HUES6 (cell line): ENCODE results near the gene TRDN.

Experiments
- H3K27ac ChIP-seq: 2 replicates; pipeline ENCODE4 v1.7.0; 2013; ENCODE audit warnings: low read depth, mild to moderate bottlenecking, low read length, inconsistent platforms
- H3K27me3 ChIP-seq: 2 replicates; pipeline ENCODE4 v1.6.1; 2013; ENCODE audit warnings: low read length; ENCODE audit not compliant: control insufficient read depth, insufficient read depth
- H3K36me3 ChIP-seq: 2 replicates; pipeline ENCODE4 v1.6.1; 2013; ENCODE audit warnings: low read length; ENCODE audit not compliant: control insufficient read depth, insufficient read depth
- H3K4me1 ChIP-seq: 2 replicates; pipeline ENCODE4 v1.6.1; 2013; ENCODE audit warnings: low read length; ENCODE audit not compliant: control insufficient read depth, insufficient read depth
- H3K4me3 ChIP-seq: 2 replicates; pipeline ENCODE4 v1.5.1; 2013; ENCODE audit warnings: low read depth, low read length
- H3K9ac ChIP-seq: one replicate; pipeline ENCODE4 v1.6.1; 2013; ENCODE audit warnings: mild to moderate bottlenecking, low read length
- H3K9me3 ChIP-seq: 2 replicates; pipeline ENCODE4 v1.6.1; 2013; ENCODE audit warnings: low read depth, low read length; ENCODE audit not compliant: control insufficient read depth, insufficient read depth

Gene TRDN

GRCh38 chr6:123417535-123417934 is 219.2 kb downstream of the TRDN start:
- Histone ChIP-seq H3K9ac (no peak overlapping the region), H3K4me3 (no peak overlapping the region)

GRCh38 chr6:123415844-123416468 is 220.8 kb downstream of the TRDN start:
- peaks cover 13% of the 10 kb centered on the region for H3K4me1 ChIP-seq
- H3K9me3 ChIP-seq, result no peaks in the 10 kb centered on the region

More at GRCh38 chr6:123417535-123417934, 219.2 kb downstream of the TRDN start:
- no peaks in the 10 kb centered on the region for H3K36me3 ChIP-seq
- H3K9me3 ChIP-seq, result no peaks in the 10 kb centered on the region
- H3K4me1 ChIP-seq, result peaks cover 13% of the 10 kb centered on the region
- no peak overlapping the region for H3K27ac ChIP-seq
- no peaks in the 10 kb centered on the region for H3K27me3 ChIP-seq

GRCh38 chr6:123404975-123405374 is 231.8 kb downstream of the TRDN start:
- no peaks in the 10 kb centered on the region for H3K9me3 ChIP-seq
- peaks cover 6% of the 10 kb centered on the region; the same call in 1 of the 2 replicates for H3K4me1 ChIP-seq
- H3K27ac ChIP-seq, result no peak overlapping the region
- H3K27me3 ChIP-seq, result no peaks in the 10 kb centered on the region
- no peaks in the 10 kb centered on the region for H3K36me3 ChIP-seq
- no peak overlapping the region for H3K9ac ChIP-seq
- H3K4me3 ChIP-seq, result no peak overlapping the region

More at GRCh38 chr6:123415844-123416468, 220.8 kb downstream of the TRDN start:
- Histone ChIP-seq H3K36me3 (no peaks in the 10 kb centered on the region), H3K27me3 (no peaks in the 10 kb centered on the region), H3K27ac (no peak overlapping the region), H3K9ac (no peak overlapping the region), H3K4me3 (no peak overlapping the region)

- H3K9ac ChIP-seq, result no peak overlapping the region
- H3K4me3 ChIP-seq, result no peak overlapping the region
- peaks cover 6% of the 10 kb centered on the region; the same call in 1 of the 2 replicates for H3K4me1 ChIP-seq
- no peaks in the 10 kb centered on the region for H3K9me3 ChIP-seq
- H3K27me3 ChIP-seq, result no peaks in the 10 kb centered on the region
- H3K36me3 ChIP-seq, result no peaks in the 10 kb centered on the region
- 0 out of 2 replicates have a peak overlapping the region, but pooled peaks have one; percentile 25 for H3K27ac ChIP-seq
Observed at GRCh38 chr6:123402052-123402451, 234.7 kb downstream of the TRDN start.

- Histone ChIP-seq H3K36me3 (no peaks in the 10 kb centered on the region), H3K27ac (no peak overlapping the region), H3K4me1 (peaks cover 6% of the 10 kb centered on the region; the same call in 1 of the 2 replicates), H3K9ac (no peak overlapping the region), H3K27me3 (no peaks in the 10 kb centered on the region), H3K9me3 (no peaks in the 10 kb centered on the region), H3K4me3 (no peak overlapping the region)
Observed at GRCh38 chr6:123398072-123398471, 238.7 kb downstream of the TRDN start.

- Histone ChIP-seq H3K9me3 (no peaks in the 10 kb centered on the region), H3K27ac (no peak overlapping the region), H3K36me3 (no peaks in the 10 kb centered on the region), H3K27me3 (no peaks in the 10 kb centered on the region), H3K4me3 (no peak overlapping the region), H3K4me1 (no peaks in the 10 kb centered on the region), H3K9ac (no peak overlapping the region)
Observed at GRCh38 chr6:123393331-123393730, 243.4 kb downstream of the TRDN start.

- no peak overlapping the region for H3K4me3 ChIP-seq
- H3K4me1 ChIP-seq, result no peaks in the 10 kb centered on the region
- H3K9ac ChIP-seq, result no peak overlapping the region
- no peaks in the 10 kb centered on the region for H3K36me3 ChIP-seq
- no peaks in the 10 kb centered on the region for H3K9me3 ChIP-seq
- H3K27ac ChIP-seq, result no peak overlapping the region
- H3K27me3 ChIP-seq, result no peaks in the 10 kb centered on the region
Observed at GRCh38 chr6:123383718-123384117, 253.0 kb downstream of the TRDN start.

GRCh38 chr6:123380257-123380656 is 256.5 kb downstream of the TRDN start:
- Histone ChIP-seq H3K4me1 (no peaks in the 10 kb centered on the region), H3K36me3 (no peaks in the 10 kb centered on the region), H3K27me3 (no peaks in the 10 kb centered on the region), H3K9me3 (no peaks in the 10 kb centered on the region), H3K9ac (no peak overlapping the region), H3K27ac (no peak overlapping the region), H3K4me3 (no peak overlapping the region)

GRCh38 chr6:123372737-123373136 is 264.0 kb downstream of the TRDN start:
- Histone ChIP-seq H3K27me3 (no peaks in the 10 kb centered on the region), H3K4me1 (no peaks in the 10 kb centered on the region), H3K36me3 (no peaks in the 10 kb centered on the region), H3K27ac (no peak overlapping the region), H3K9me3 (no peaks in the 10 kb centered on the region), H3K4me3 (no peak overlapping the region), H3K9ac (no peak overlapping the region)

GRCh38 chr6:123363912-123364311 is 272.8 kb downstream of the TRDN start:
- H3K27ac ChIP-seq, result no peak overlapping the region
- no peaks in the 10 kb centered on the region for H3K27me3 ChIP-seq

GRCh38 chr6:123360359-123360758 is 276.4 kb downstream of the TRDN start:
- no peak overlapping the region for H3K9ac ChIP-seq
- no peaks in the 10 kb centered on the region for H3K27me3 ChIP-seq
- no peak overlapping the region for H3K4me3 ChIP-seq
- no peaks in the 10 kb centered on the region for H3K9me3 ChIP-seq
- no peaks in the 10 kb centered on the region for H3K36me3 ChIP-seq
- no peak overlapping the region for H3K27ac ChIP-seq
- no peaks in the 10 kb centered on the region for H3K4me1 ChIP-seq

More at GRCh38 chr6:123363912-123364311, 272.8 kb downstream of the TRDN start:
- Histone ChIP-seq H3K4me1 (no peaks in the 10 kb centered on the region), H3K4me3 (no peak overlapping the region), H3K9me3 (no peaks in the 10 kb centered on the region), H3K9ac (no peak overlapping the region), H3K36me3 (no peaks in the 10 kb centered on the region)
